Endothelial cell of umbilical vein (primary cell): ENCODE results near the gene ARHGAP27. TPM values are rescaled to one million over a fixed set of nuclear protein-coding genes. Genes with fewer than 3 reads are reported as not detected.

Source experiments
- BruUV-seq: library from RNA; stranded (reverse); fragments of 400-500 nt; replicated peaks from 2 replicates; lab custom pipeline; 2021; lab: Mats Ljungman, UMichigan
- CTCF ChIA-PET: fragments of 300-600, 350-600 bp; sonication (Branson Sonifier 250); formaldehyde crosslinking; loops from one replicate; lab custom pipeline; 2021; ENCODE audit warnings: antibody characterized with exemption, inconsistent platforms; lab: Charles Lee
- POLR2A ChIA-PET: fragments of 300-600, 350-600 bp; sonication (Branson Sonifier 250); formaldehyde crosslinking; loops from one replicate; lab custom pipeline; 2021; ENCODE audit warnings: antibody characterized with exemption, inconsistent platforms; lab: Charles Lee
- DNase-seq: peaks from one replicate; pipeline ENCODE4 v3.0.0-alpha.2; 2011; ENCODE audit warnings: low read depth, low spot score
- FAIRE-seq: peaks from 2 replicates; lab custom pipeline; 2011; peaks lifted over from hg19 to GRCh38; lab: Jason Lieb, UNC
- H2AFZ ChIP-seq: 2 replicates; pipeline ENCODE4 v1.6.0; 2012; ENCODE audit warnings: low read depth, low read length, control low read depth, inconsistent platforms
- H3K27ac ChIP-seq: 2 replicates; pipeline ENCODE4 v1.5.1; 2011; ENCODE audit warnings: low read depth, mild to moderate bottlenecking, control low read depth, low read length, moderate library complexity; ENCODE audit not compliant: insufficient read depth
- H3K27me3 ChIP-seq, 2 experiments: 2 replicates each; pipeline versions ENCODE4 v1.6.0 to v1.6.1; 2011; ENCODE audit warnings: low read length in 2 of 2, mixed read lengths in 1 of 2; ENCODE audit not compliant: control insufficient read depth in 2 of 2, insufficient read depth in 2 of 2
- H3K36me3 ChIP-seq, 2 experiments: 2 replicates in 1 of 2; 3 replicates in 1 of 2; pipeline ENCODE4 v1.5.1; 2011; ENCODE audit warnings: low read length in 2 of 2, mild to moderate bottlenecking in 1 of 2, moderate library complexity in 1 of 2; ENCODE audit not compliant: control insufficient read depth in 2 of 2, insufficient read depth in 2 of 2; ENCODE audit errors: extremely low read depth in 1 of 2
- H3K4me1 ChIP-seq: 3 replicates; pipeline ENCODE4 v1.5.1; 2011; ENCODE audit warnings: mild to moderate bottlenecking, low read length; ENCODE audit not compliant: control insufficient read depth, insufficient read depth; ENCODE audit errors: extremely low read depth
- H3K4me2 ChIP-seq: 2 replicates; pipeline ENCODE4 v1.6.1; 2011; ENCODE audit warnings: low read length, control low read depth, mixed read lengths; ENCODE audit not compliant: insufficient read depth
- H3K4me3 ChIP-seq, 3 experiments: fragments of 200-600 bp in 1 of 3; sonication (generic), shearing (Covaris generic) in 1 of 3; replicated peaks in 1 of 3; 2 replicates each; pipeline ENCODE4 v1.5.1; 2011 to 2016; ENCODE audit warnings: control low read depth in 3 of 3, low read length in 3 of 3, mild to moderate bottlenecking in 2 of 3, inconsistent platforms in 1 of 3, low read depth in 1 of 3, moderate library complexity in 1 of 3; ENCODE audit not compliant: insufficient read depth in 1 of 3
- H3K79me2 ChIP-seq: 2 replicates; pipeline ENCODE4 v1.6.0; 2012; ENCODE audit warnings: low read length, inconsistent platforms; ENCODE audit not compliant: control insufficient read depth, insufficient read depth
- H3K9ac ChIP-seq: replicated peaks from 2 replicates; pipeline ENCODE3; 2011; ENCODE audit warnings: low read length, control low read depth; ENCODE audit not compliant: insufficient read depth; ENCODE audit errors: extremely low read depth
- H3K9me1 ChIP-seq: replicated peaks from 3 replicates; pipeline ENCODE4 v1.6.0; 2011; ENCODE audit warnings: mild to moderate bottlenecking, low read length; ENCODE audit not compliant: control insufficient read depth, insufficient read depth; ENCODE audit errors: extremely low read depth
- H3K9me3 ChIP-seq: replicated peaks from 2 replicates; pipeline ENCODE4 v1.5.1; 2012; ENCODE audit warnings: low read length, inconsistent platforms; ENCODE audit not compliant: control insufficient read depth, insufficient read depth
- H4K20me1 ChIP-seq: replicated peaks from 2 replicates; pipeline ENCODE3; 2011; ENCODE audit warnings: mild to moderate bottlenecking, low read length; ENCODE audit not compliant: control insufficient read depth, insufficient read depth; ENCODE audit errors: extremely low read depth
- EZH2 ChIP-seq: IDR thresholded peaks from 2 replicates; pipeline ENCODE4 v1.6.1; 2012; ENCODE audit warnings: borderline replicate concordance, low read depth, mild to moderate bottlenecking, moderate library complexity, low read length, inconsistent platforms; ENCODE audit not compliant: severe bottlenecking
- FOS ChIP-seq: IDR thresholded peaks from 2 replicates; pipeline ENCODE4 v1.6.1; 2011; ENCODE audit warnings: mild to moderate bottlenecking, low read length, moderate library complexity, borderline replicate concordance; ENCODE audit not compliant: insufficient read depth
- GATA2 ChIP-seq: IDR thresholded peaks from 2 replicates; pipeline ENCODE4 v1.7.0; 2011; ENCODE audit warnings: low read depth, mild to moderate bottlenecking, moderate library complexity, mixed read lengths, low read length; ENCODE audit not compliant: insufficient read length, insufficient read depth
- JUN ChIP-seq: IDR thresholded peaks from 2 replicates; pipeline ENCODE4 v1.6.1; 2011; ENCODE audit warnings: borderline replicate concordance, low read depth; ENCODE audit not compliant: insufficient read length, insufficient read depth
- MYC ChIP-seq: IDR thresholded peaks from one replicate; pipeline ENCODE4 v1.6.1; 2011; ENCODE audit warnings: mild to moderate bottlenecking, low read depth, low read length
- POLR2A ChIP-seq: IDR thresholded peaks from 2 replicates; pipeline ENCODE4 v1.6.1; 2012; ENCODE audit warnings: low read depth, mild to moderate bottlenecking, control low read depth, low read length
- POLR2AphosphoS5 ChIP-seq: IDR thresholded peaks from 2 replicates; pipeline ENCODE4 v1.6.1; 2012; ENCODE audit warnings: low read depth, mild to moderate bottlenecking, control low read depth, low read length, moderate library complexity; ENCODE audit not compliant: insufficient read depth
- dilution Hi-C: fragments of 300-500 bp; cut with MboI; formaldehyde crosslinking; loops from one replicate; pipeline ENCODE4 v1.15.0; 2019; ENCODE audit warnings: low sequenced_read_pairs; ENCODE audit not compliant: extremely low pct_ligation_motif_present
- intact Hi-C: fragments of 100-400 bp; cut with micrococcal nuclease; formaldehyde crosslinking; loops from one replicate; pipeline ENCODE4 v1.10.0; 2022
- polyA plus RNA-seq, 4 experiments: library from polyadenylated mRNA; depleted of rRNA in 3 of 4; stranded (reverse) in 3 of 4; unstranded in 1 of 4; fragments of >200 nt; gene quantifications; 2 replicates each; pipeline versions ENCODE4 v1.2.1 to v1.2.3, GENCODE V29; 2011 to 2012; ENCODE audit warnings: missing spikeins in 1 of 4
- total RNA-seq: library from RNA; stranded (reverse); gene quantifications from 2 replicates; pipeline ENCODE4 v1.2.3, GENCODE V29; 2021
- TF ChIP-seq, protein P1 (sequence below), 2 donors: IDR thresholded peaks; 1 replicate in 1 of 2; 2 replicates in 1 of 2; pipeline ENCODE4 v1.5.1; 2011; ENCODE audit warnings: low read length in 2 of 2, mild to moderate bottlenecking in 2 of 2, moderate library complexity in 2 of 2, control low read depth in 1 of 2, inconsistent platforms in 1 of 2, low read depth in 1 of 2; ENCODE audit not compliant: insufficient read depth in 1 of 2; ENCODE audit errors: extremely low read depth in 1 of 2
- TF ChIP-seq, protein P2 (sequence below): IDR thresholded peaks from 2 replicates; pipeline ENCODE4 v1.6.1; 2011; ENCODE audit not compliant: insufficient read depth, insufficient read length

ARHGAP27 gene
- total and polyA plus RNA-seq, 2 donors (not counting 3 experiments of a cell fraction or from before 2014, with no cell fraction given) = 21.0 to 47.0 TPM

GRCh38 chr17:45370949-45371413 lies 61.7 kb downstream of the ARHGAP27 start:
- TF ChIP-seq POLR2AphosphoS5 = no peak
- TF ChIP-seq POLR2A = no peak
- TF ChIP-seq FOS = no peak
- no peak for TF ChIP-seq JUN
- TF ChIP-seq, protein P1, sequence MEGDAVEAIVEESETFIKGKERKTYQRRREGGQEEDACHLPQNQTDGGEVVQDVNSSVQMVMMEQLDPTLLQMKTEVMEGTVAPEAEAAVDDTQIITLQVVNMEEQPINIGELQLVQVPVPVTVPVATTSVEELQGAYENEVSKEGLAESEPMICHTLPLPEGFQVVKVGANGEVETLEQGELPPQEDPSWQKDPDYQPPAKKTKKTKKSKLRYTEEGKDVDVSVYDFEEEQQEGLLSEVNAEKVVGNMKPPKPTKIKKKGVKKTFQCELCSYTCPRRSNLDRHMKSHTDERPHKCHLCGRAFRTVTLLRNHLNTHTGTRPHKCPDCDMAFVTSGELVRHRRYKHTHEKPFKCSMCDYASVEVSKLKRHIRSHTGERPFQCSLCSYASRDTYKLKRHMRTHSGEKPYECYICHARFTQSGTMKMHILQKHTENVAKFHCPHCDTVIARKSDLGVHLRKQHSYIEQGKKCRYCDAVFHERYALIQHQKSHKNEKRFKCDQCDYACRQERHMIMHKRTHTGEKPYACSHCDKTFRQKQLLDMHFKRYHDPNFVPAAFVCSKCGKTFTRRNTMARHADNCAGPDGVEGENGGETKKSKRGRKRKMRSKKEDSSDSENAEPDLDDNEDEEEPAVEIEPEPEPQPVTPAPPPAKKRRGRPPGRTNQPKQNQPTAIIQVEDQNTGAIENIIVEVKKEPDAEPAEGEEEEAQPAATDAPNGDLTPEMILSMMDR (IDR thresholded peaks at IDR 0.05; ENCODE audit: extremely low read depth in 1 of 2, insufficient read depth in 1 of 2, low read depth in 1 of 2, low read length in 2 of 2) = no peak
- TF ChIP-seq, protein P2, sequence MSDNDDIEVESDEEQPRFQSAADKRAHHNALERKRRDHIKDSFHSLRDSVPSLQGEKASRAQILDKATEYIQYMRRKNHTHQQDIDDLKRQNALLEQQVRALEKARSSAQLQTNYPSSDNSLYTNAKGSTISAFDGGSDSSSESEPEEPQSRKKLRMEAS = no peak
- no peak for TF ChIP-seq GATA2
- no peak for TF ChIP-seq MYC
- TF ChIP-seq EZH2 = no peak
- Histone ChIP-seq H3K27ac (peak overlapping the region; percentile 97), H3K4me2 (peak overlapping the region; percentile 66), H3K4me1 (peaks cover 20% of the 10 kb centered on the region), H3K36me3 (no peaks in the 10 kb centered on the region), H3K9me1 (no peaks in the 10 kb centered on the region), H2AFZ (peak overlapping the region; percentile 27), H3K79me2 (no peaks in the 10 kb centered on the region), H3K9me3 (no peaks in the 10 kb centered on the region), H3K4me3 (no peak overlapping the region), H4K20me1 (no peaks in the 10 kb centered on the region), H3K9ac (peak overlapping the region; percentile 67), H3K27me3 (no peaks in the 10 kb centered on the region)
- ChIA-PET POLR2A (interaction anchor here (1.0 to 1.9 kb wide), 3 partner anchors 33 to 210 kb away, joined by 3 to 12 read pairs (median 4); partner anchors contain the start of gene MAP3K14), CTCF (interaction anchor here (1.1 to 7.9 kb wide), 9 partner anchors 11 to 152 kb away, joined by 3 to 67 read pairs (median 5); partner anchors contain the start of gene MAP3K14)
- intact Hi-C loops (loop anchor here (1.0 to 10.0 kb wide), 4 partner anchors 30 to 226 kb away; partner anchors contain the start of genes HEXIM1 and MAP3K14), dilution Hi-C loops (no loop called here)
- no TSS peak for BruUV-seq
- DNase-seq (no peak), FAIRE-seq (peak; percentile 75)
